Stimulated activated CD4-positive, alpha-beta T cell treated with anti-CD3 and anti-CD28 coated beads, Interleukin-1b, Interleukin-23, amount 100 ng/mL, for 48 hours (primary cell): ENCODE data around the gene ASPN.

Experiments
- DNase-seq: peaks from one replicate; pipeline ENCODE4 v3.0.0-alpha.2; 2020

Gene ASPN

DNA sequence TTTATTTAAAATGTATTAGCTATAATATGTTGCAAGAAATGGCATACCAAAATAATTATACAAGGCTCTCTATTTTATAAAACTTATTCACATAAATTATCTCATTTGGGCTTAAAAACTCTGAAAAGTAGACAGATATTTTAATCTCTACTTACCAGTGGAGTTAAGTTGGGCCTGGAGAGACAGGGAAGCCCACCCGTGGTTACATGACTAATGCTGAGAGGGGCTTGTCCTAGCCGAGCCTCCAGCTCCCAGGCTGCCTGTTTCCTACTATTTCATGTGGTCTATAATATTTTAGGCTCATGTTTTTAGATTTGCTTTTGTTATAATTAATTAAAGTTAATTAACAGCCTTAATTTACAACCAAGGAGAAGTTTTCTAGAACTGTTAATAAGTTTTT is 20.9 kb upstream of the ASPN start:
- DNase-seq = no peak

DNA sequence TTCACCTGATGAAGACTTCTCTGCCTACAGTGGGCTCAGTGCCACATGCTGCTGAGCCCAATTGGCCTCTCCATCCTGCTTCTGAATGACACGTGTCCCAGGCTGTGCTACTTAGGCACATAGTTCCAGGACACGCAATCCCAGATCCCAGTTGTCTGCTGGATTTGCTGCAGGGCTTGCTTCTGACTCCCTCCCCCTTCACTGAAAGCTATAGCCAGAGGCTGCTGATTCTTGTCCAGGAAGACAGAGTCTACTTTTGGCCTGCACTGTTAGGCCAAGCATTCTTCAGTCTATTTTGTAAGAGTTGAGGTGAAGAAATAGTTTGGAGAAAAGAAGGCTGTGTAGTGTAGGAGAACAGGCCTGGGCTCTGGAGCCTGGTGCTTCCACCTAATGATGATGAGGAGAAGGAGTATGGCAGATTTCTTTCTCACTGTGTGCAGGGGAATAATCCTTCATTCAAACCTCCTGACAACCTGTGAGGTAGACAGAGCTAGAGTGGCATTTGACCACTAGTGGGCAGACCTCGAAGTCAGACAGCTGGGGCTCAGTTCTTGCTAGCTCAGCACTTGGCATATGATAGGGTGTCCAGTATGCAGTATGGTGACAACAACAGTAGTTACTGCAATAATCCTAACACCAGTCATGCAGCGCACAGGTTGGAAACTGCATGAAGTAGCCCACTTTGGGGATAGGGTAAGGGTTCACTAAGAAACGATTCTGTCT is 19.5 kb upstream of the ASPN start:
- DNase-seq = peak; percentile 9

DNA sequence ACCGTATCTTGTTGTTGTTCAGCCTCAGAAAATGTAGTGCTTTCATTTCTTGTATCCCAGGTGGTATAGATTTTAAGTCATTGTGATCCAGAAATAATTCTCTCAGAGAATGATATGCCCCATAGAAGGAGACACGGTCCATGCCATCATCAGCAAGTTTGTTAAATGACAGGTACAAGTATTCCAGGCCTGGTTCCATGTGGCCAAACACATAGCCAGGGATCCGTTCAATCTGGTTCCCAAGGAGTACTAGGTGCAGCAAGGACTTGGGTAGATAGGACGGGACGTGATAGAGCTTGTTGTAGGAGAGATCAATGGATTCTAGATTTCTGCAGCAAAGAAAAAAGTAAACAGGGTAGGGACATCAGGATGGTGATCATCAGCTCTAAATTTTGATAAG is 18.4 kb upstream of the ASPN start:
- DNase-seq = no peak

DNA sequence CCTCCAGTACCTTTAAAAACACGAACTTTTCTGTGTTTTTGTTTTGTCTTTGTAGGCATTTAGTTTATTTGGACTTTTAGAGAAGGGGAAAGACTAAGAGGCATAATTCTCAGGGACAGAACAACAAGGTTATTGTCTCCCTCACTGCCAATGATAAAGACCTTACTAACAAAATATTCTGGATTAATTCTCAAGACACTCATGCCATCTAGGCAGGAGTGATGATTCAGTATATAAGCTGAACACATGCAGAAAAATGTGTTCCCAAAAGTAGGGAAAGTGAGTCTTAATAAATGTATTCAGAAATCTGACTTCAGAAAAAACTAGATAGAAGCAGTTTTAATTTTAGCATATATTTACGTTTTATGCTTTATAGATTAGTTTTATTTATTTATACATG is 17.4 kb upstream of the ASPN start:
- DNase-seq = no peak

DNA sequence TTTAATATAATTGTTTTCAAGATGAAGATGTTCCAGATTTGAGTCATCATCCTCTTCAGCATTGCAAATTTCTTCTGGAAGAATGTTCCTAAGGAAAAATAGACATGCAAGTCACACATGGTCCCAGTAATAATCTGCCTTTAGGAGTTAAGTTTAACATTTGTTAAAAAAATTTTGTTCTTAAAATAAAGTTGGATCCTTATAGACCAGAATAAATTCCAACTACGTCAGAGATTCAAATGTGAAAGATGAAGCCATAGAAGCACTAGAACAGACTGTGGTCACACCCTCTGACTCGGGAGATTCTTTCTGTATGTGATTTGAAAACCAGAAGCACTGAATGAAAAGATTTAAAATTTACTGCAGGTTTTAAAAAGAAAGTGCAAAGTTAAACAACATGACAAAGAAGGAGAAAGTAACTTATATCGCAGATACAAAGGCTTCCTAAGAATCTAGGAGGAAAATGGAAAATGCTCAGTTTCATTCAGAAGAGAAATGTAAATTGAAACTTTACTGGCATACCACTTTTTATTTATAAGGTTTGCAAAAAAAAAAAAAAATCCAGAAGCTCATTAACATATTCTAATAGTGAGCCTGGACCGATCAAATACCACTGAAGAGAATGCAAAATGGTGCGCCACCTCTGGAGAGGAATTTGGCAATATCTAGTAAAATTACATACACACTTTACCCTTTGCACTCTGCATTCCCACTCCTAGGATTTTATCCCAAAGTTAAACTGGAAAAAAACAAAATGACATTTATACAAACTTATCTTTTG is 14.3 kb upstream of the ASPN start:
- no peak for DNase-seq

DNA sequence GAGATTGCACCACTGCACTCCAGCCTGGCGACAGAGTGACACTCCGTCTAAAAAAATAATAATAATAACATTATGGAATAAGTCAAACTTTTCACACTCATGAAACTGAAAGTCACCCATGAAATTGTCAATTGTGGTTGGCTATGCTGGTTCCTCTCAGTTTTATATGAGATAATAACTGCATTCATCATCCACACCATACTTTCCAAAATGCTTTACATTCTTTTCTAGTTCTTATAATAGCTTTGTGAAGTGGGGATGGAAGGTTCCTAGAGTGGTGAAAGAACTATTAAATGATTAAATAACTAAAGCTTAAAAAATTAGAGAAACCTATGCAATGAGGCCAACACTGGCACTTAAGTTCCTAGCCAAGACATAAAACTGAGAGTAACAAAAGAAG is 12.6 kb upstream of the ASPN start:
- no peak for DNase-seq

DNA sequence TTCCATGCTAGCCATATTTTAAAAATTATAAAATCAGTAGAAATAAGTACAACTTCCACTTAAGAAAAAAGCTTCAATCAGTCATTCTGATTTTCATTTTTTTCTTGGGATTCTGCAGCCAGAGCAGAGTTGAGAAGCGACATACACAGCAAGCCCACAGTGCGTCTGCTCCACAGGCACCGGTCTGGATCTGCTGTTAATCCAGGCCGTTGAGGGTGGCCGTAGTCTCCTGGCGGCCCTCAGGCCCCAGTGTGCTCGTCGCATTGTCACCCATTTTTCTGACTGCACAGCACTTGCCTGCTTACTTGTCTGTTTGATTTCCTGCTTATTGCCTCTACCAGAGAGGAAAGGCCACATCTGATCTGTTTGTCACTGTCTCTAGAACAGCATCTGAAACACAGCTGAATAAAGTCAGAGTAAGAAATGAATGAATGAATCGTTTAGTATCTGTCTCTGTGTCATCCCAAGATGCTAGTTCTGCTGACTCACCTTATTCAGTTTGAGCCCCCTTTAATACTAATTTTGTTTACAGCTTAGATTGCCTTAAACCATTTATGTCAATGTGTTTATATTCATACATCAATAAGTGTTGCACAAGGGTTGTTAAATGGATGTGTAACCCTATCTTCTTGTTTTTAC is 11.6 kb upstream of the ASPN start:
- DNase-seq = no peak

DNA sequence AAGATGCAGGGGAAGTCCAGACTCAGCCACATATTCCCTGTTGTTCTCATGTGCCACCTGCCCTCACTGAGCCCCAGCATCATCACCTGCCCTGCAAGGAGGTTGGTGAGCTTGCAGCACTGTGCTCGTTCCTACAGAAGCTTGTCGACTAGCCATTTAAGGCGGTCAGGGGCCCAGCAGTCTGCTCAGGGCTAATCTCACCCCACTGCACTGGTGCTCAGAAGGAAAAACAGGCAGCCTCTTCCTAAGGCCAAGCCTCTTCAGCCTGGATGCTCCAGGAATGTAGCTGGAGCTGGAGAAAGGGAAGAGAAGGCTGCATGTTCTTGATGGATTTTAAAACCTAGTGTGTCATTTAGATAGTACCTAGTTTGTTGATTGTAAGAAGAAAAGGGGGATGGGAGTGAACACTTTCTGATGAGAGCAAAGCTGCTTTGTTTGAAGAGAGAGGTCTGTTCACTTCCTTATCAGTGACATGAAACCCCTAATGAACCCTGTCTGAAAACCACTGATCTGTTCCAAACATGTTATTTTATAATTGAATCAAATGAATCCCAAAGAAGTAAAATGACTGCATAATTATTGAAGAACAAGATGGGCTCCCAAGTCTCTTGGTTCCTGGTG is 10.6 kb upstream of the ASPN start:
- DNase-seq = no peak

DNA sequence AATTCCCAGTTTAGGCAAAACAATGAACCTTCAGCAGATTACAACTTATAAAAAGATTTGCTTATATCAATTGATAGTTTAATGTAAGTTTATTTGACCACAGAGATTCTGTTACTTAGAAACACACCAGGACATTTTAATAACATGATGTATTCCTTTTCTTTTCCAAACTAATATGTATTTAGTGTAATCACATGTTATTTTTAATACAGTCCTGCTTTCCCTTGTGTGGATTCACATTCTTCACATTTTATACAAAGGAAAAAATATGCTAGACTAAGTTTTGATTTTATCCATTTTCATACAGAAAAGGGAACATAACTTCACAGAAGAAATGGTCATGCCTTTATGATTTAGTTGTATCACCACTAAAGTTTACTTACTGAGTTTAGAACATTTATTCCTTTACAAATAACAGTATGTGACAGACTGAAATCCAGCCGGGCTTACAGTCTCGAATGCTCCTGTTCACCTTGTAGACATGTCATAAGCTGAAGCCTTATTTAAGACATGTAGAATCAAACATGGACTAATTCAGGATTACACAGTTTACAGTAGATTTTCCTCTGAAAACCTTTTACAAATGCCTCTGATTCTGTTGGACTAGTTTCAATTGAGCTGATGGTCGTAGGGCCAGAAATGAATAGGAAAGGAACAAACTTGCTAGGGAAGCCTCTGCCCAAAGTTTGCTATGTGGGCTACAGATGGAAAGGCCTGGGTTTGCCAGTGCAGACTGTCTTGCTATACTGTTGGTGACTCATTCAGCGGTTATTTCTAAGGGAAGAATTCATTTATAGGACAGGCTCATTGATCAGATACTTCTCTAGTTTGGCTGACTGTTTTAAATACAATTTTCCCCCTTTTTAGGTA is 6.6 kb upstream of the ASPN start:
- DNase-seq = no peak

DNA sequence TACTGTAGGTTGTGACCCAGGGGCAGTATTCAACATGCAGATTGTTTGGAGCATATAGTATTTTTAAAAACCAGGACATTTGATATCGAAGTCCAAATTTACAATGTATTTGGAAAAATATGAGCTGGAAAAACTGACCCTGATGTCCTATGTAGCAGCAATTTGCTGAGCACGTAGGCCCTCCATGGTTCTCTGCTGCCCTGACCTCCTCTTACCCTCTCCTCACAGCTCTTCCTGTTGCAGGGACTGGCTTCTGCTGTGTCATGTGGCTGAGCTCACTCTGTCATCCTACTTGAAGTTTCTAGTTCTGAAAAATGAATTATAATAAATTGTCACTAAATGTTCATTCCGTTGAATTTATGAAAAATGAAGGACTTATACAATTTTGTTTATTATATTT is 4.1 kb upstream of the ASPN start:
- DNase-seq = no peak

DNA sequence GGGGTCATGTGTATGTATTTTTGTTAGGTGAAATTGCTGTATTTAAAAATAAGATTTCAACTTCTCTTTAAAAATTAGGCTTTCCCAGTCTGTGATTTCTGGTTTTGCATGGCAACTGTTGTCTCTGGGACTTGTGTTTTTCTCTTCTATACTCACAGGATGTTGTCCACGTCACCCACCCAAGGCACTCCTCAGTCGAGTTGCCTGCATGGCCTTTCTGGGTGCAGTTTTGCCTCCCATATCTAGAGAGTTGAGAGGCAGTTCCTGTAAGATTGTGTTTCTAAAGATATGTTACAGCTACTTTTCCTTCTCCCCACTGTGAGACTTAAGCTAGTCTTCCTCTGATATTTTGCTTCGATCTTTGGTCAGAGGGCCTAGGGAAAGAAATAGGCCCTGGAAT is 2.3 kb upstream of the ASPN start:
- no peak for DNase-seq

DNA sequence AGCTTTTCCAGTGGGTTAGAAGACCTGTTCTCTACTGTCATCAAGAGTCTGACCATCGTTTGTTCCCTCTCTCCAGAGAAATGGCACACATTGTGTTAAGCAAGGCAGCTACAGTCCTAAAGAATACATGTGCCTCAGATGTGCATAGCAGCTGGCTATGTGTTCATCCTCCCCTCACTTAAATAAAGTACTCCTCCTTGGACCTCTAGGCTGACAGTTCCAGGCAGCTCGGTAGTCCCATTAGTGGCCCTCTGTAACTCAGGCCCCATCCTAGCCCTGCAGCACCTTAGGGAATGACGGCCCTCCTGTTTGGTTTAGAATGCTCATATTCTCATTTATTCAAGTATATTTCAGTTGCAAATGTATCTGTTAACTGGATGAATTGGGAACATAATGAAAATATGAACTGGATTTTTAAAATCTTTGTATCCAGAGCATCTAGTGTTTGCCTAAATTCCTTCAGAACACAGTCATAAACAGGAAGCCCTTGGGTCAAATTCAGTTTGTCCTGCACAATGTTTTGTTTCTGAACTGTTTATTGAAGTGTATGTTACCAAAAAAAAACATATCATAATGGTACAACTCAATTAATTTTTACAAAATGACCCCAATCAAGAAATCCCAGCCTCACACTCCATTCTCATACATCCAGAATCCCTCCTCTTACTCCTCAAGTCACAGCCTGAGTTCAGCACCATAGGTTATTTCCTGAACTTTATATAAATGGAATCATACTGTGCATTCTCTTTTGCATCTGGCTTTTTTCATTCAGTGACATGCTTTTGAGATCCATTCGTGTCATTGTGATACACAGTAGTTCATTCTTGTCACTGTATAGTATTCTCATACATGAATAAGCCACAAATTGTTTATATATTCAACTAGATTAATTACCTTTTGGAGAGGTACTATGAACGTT is 1.6 kb upstream of the ASPN start:
- DNase-seq = no peak

DNA sequence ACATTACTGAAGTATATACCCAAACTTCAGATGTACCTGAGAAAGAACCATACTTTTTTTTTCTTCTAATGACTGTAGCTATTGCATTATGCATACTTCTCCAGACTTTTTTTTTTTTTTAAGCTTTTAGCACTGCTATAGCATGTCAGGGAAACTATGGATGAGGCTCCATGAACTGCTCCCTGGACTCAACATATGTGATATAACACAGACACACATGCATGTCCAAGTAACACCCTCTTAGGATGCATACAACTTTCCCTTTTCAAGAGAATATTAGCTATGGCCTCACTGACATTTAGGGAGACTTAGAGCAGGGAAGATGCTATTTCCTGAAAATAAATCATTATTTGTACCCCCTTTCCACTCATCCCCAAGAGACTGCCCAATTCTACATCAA is 499 bp upstream of the ASPN start:
- DNase-seq = no peak

DNA sequence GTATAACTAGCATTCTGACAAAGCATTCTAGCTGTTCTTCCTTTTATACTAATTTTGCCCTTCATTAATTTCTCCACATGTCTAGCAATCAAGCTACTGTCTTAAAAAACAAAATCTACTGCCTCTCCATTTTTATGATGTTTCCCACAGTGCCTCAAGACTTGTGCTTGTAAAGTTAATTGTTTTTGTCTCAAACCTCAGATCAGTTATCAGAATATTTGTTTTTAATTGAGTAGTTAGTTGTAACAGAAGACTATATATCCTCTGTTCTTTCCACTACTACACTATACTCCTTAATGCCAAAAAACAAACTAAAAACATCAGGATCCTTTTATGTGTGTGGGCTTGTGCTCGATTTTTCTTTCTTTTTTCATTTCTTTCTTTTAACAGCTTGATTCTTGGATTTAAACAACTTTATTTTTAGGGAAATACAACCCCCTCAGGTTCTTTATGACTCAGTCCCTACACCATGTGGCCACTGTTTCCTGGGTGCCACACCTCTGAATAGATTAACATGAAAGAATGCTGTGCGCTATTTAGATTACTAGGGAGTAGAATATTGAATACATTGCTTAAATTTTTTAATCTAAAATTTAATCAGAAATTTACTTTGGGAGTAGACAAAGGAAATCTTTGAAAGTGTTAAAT is 1.2 kb downstream of the ASPN start:
- DNase-seq = no peak

DNA sequence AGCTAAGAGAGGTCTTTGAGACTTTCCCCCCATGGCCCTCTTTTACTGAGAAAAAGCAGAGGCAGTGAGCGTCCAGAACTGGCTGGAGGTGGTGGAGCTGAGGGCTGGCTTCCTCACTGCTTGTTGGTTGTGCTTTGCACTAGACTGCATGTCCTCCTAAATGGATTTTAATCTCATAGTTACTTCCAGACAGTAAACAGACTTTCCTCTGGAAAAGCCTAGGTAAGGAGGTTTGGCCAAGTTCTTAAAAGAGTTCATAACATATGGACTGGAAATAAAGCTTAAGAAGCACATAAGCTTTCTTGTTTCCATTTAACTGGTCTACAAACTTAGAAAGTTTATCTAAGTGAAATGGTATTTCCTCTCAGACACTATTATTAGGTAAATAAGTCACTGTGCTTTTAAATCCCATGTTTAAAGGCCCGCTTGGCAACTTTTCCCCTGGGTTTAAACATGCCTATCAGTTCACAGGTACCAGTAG is 2.0 kb downstream of the ASPN start:
- DNase-seq = no peak

DNA sequence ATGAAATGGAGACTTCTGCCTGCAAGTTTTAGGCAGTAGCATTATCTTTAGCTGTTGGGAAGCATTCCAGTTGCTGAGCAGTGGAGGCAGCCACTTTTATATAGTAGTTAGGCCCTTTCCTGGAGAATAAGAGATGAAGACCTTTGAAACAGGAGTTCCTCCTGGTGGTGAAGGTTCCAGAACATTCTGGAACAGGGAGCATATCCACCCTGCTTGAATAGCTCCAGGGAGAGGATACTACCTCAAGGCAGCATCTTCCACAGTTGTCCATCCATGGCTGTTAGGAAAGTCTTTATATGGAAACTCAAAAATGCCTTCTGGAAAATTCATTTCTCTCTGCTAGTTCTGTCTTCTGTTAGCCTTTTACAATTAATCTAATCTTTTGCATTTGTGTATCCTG is 3.0 kb downstream of the ASPN start:
- DNase-seq = no peak

DNA sequence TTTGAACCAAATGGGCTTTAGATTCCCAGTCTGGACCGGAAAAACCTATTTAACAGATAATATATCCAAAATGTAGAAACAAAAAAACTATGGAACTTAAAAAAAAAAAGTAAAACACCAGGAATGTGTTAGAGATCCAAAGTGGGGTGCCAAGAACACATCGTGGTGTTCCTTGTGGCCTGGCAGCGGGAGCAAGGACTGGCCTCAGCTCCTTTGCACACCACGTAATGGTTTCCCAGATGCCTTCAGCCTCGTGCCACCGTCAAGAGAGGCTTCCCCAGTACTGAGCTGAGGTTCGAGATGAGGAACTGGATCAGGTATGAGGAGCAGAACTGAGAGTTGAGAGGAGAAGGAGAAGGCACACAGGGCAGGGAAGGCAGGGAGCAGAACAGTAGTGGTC is 3.5 kb downstream of the ASPN start:
- DNase-seq = no peak

DNA sequence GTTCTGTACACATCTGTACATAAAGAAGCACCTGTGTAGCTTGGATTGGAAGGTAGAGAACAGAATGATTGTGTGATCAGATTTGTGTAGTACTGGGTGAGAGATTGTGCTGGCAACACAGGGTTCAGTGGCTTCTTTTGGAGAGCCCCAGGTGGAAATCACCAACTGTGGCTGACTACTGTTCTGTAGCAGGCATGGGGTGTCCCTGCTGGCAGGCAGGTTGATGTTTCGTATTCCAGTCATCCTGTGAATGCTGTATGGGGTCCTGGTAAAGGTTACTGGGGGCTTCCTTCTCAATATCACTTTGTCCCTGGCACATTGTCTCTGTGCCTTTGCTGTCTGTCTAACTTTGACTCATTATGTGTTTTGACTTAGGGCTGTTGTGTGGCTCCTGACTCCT is 5.3 kb downstream of the ASPN start:
- no peak for DNase-seq

DNA sequence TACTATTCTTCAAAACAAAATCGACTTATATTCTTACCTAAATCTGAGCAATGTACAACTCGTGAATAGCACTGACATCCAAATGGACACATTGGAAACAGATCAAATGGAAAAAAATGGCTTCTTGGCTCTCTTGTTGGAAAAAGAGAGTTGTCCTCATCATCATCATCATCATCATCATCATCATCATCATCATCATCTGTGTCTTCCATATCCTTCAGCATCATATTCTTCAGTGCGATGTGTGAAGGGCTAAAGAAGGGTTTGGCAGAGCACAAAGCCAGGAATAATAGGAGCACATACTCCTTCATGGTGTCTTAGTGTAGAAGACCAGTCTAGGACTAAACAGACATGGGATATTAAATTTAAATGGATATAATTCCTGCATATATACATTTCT is 7.7 kb downstream of the ASPN start:
- DNase-seq = no peak

DNA sequence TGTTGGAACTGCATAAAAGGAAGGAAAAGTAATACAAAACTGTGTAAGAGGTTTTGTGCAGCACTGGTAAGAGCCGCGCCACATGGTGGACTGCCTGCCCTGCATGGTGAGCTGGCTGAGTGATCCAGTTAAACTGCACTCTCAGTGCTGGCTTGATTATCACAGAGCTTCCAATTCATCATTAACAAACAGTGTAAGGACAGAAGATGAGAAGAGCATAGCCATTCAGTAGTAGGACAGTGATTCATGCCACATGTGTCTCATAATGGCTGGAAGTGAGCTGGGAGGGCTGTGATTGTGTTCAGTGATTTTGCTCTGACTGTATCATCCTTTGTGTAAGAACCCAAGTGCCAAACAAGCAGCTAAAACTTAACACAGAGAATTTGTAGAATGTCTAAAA is 14.1 kb downstream of the ASPN start:
- DNase-seq = no peak

DNA sequence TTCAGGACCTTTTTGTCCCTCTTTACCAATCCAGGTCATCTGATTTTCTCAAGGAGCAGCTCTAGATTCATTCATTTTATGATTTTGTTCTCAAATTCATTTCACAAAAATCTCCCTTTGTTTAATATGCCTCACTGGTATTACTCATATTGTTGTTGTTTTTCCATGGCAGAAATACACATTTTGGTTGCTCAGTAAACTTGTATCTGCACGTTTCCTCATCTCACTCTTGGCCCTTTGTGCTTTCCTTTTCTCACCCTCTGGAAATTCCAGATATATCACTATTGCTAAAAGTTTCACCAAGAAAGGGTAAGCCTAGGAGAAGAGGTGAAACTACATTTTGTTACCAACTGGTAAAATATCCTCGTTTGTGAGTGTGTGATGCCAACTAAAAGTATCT is 14.8 kb downstream of the ASPN start:
- DNase-seq = no peak
